ENCODE results near the gene SHISA2. TPM values are rescaled to one million over a fixed set of nuclear protein-coding genes. Genes with fewer than 3 reads are reported as not detected.

SHISA2 gene
- total and polyA plus RNA-seq, 2 of the 8 experiments (the other 6 are each of a cell fraction or from before 2014, with no cell fraction given) = 10.2 to 23.8 TPM

DNA sequence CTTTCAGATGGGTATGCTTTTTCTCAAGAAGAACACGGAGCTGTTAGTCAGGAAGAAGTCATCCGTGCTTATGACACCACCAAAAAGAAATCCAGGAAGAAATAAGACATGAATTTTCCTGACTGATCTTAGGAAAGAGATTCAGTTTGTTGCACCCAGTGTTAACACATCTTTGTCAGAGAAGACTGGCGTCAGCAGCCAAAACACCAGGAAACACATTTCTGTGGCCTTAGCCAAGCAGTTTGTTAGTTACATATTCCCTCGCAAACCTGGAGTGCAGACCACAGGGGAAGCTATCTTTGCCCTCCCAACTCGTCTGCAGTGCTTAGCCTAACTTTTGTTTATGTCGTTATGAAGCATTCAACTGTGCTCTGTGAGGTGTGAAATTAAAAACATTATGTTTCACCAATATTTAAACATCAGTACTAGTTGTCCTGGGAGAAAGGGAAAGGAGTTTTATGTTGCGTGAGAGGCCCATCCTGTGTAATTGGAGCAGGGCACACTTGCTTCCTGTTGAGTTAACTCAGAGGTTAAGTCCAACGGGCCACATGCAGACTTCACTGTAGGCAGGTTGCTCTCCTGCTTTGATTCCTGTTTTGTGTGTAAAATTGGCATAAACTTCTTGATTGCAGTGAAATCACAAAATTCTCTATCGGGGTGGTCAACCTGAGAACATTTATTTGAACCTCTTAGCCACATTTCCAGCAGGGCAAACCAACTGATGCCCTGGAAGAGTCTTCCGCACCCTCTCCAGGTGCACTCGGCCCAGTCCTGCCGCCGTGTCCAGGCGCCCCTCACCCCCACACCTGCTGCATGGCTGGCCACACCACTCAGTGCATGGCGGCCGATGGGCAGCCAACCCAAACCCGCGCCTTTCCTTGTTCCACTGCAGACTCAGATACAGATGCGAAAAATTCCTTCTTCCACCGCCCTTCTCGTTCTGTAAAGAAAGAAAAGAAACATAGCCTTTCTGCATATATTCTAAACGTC lies 31.6 kb downstream of the SHISA2 start:
- H3K4me3 ChIP-seq (ENCODE audit: extremely low read depth in 1 of 4, insufficient read depth in 2 of 4, low read depth in 3 of 4, low read length in 4 of 4) = no peak overlapping the region
- no peak overlapping the region for H3K18ac ChIP-seq (ENCODE audit: extremely low read depth, low read length)
- H2AK5ac ChIP-seq (ENCODE audit: low read depth, low read length) = no peak overlapping the region
- no peak overlapping the region for H4K8ac ChIP-seq (ENCODE audit: extremely low read depth, insufficient read depth, low read length)
- no peak overlapping the region for H3K56ac ChIP-seq (replicated peaks; ENCODE audit: insufficient read length, low read depth, low read length)
- H3K4me2 ChIP-seq (ENCODE audit: insufficient read depth in 1 of 2, low read depth in 2 of 2, low read length in 2 of 2) = no peak overlapping the region
- no peak overlapping the region for H3K27ac ChIP-seq (ENCODE audit: low read depth, low read length)
- H3K14ac ChIP-seq (ENCODE audit: insufficient read length) = no peak overlapping the region
- peaks cover 0 to 4% (median 2%) of the 10 kb centered on the region in 4 experiments; a peak in 4 of 7 replicates for H3K4me1 ChIP-seq (replicated peaks in 1 of 4; ENCODE audit: control insufficient read depth in 3 of 4, insufficient read depth in 4 of 4, low read length in 3 of 4)
- DNase-seq (ENCODE audit: low read depth in 1 of 2, low spot score in 2 of 2) (peak in 1 of 2 experiments; percentile 38), FAIRE-seq (peak; percentile 7)
- H2BK20ac ChIP-seq (ENCODE audit: low read length) = no peak overlapping the region
- no peak overlapping the region for H4K5ac ChIP-seq (ENCODE audit: insufficient read length, low read depth, low read length)
- ChIA-PET POLR2A (ENCODE audit: partially characterized antibody) (interaction anchor here (2.3 kb wide), 1 partner anchor 10 kb away, joined by 7 read pairs; no protein-coding TSS in a partner anchor), CTCF (ENCODE audit: partially characterized antibody) (interaction anchor here (0.6 to 2.2 kb wide), 6 partner anchors 10 to 344 kb away, joined by 3 to 8 read pairs (median 4); no protein-coding TSS in a partner anchor)
- H3K23ac ChIP-seq (ENCODE audit: insufficient read length) = no peak overlapping the region
- no peak overlapping the region for H2BK5ac ChIP-seq (ENCODE audit: low read depth, low read length)
- no peak for TF ChIP-seq TBP (IDR thresholded peaks at IDR 0.05; ENCODE audit: low read depth, low read length)
- no peak for TF ChIP-seq POU5F1 (IDR thresholded peaks at IDR 0.05; ENCODE audit: low read depth, low read length)
- TF ChIP-seq GABPA (IDR thresholded peaks at IDR 0.05; ENCODE audit: borderline replicate concordance, insufficient read depth, low read length) = no peak
- no peak for TF ChIP-seq HDAC6 (IDR thresholded peaks at IDR 0.05; ENCODE audit: low read depth, low read length)
- TF ChIP-seq, protein P1, sequence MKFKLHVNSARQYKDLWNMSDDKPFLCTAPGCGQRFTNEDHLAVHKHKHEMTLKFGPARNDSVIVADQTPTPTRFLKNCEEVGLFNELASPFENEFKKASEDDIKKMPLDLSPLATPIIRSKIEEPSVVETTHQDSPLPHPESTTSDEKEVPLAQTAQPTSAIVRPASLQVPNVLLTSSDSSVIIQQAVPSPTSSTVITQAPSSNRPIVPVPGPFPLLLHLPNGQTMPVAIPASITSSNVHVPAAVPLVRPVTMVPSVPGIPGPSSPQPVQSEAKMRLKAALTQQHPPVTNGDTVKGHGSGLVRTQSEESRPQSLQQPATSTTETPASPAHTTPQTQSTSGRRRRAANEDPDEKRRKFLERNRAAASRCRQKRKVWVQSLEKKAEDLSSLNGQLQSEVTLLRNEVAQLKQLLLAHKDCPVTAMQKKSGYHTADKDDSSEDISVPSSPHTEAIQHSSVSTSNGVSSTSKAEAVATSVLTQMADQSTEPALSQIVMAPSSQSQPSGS (IDR thresholded peaks at IDR 0.05; ENCODE audit: low read length) = no peak
- no peak overlapping the region for H2BK15ac ChIP-seq (ENCODE audit: low read length)
- H3K23me2 ChIP-seq (ENCODE audit: low read depth, low read length) = no peaks in the 10 kb centered on the region
- no peaks in the 10 kb centered on the region for H4K20me1 ChIP-seq (replicated peaks in 1 of 2; ENCODE audit: control insufficient read depth in 1 of 2, insufficient read depth in 2 of 2, low read length in 2 of 2)
- WGBS, 2 experiments (ENCODE audit: extremely low coverage in 1 of 2, insufficient coverage in 1 of 2, insufficient read length in 1 of 2, insufficient replicate concordance in 2 of 2, low coverage in 1 of 2, low lambda C conversion rate in 2 of 2, missing lambda C conversion rate in 1 of 2) = 87% methylated on average over 22 of the region's 22 CpGs; no CpG with 5 or more reads in 1 of the 2 experiments
- no peak overlapping the region for H2BK12ac ChIP-seq (ENCODE audit: low read depth, low read length)
- no peaks in the 10 kb centered on the region; a peak in 3 of 7 replicates for H3K27me3 ChIP-seq (replicated peaks in 1 of 4; ENCODE audit: control insufficient read depth in 3 of 4, extremely low read depth in 1 of 4, insufficient read depth in 3 of 4, low read length in 3 of 4)
- no peaks in the 10 kb centered on the region for H3K79me1 ChIP-seq (ENCODE audit: low read depth, low read length)
- no peak overlapping the region for H3K9ac ChIP-seq (replicated peaks in 1 of 4; ENCODE audit: extremely low read depth in 1 of 4, low read depth in 3 of 4, low read length in 3 of 4)
- no peak overlapping the region for H2BK120ac ChIP-seq (replicated peaks; ENCODE audit: low read depth, low read length)
- no peak overlapping the region for H2AFZ ChIP-seq (ENCODE audit: low read length)
- no peaks in the 10 kb centered on the region for H3K9me3 ChIP-seq (ENCODE audit: insufficient read depth in 2 of 2, low read depth in 1 of 2, low read length in 1 of 2)
- H3K79me2 ChIP-seq (ENCODE audit: control insufficient read depth in 1 of 2, insufficient read depth in 2 of 2, low read length in 2 of 2) = no peaks in the 10 kb centered on the region
- H3K4ac ChIP-seq (replicated peaks; ENCODE audit: insufficient read length, low read depth, low read length) = peak overlapping the region; percentile 15
- H3K36me3 ChIP-seq (ENCODE audit: control insufficient read depth in 2 of 4, insufficient read depth in 4 of 4, low read length in 3 of 4) = no peaks in the 10 kb centered on the region
- no peak overlapping the region for H4K91ac ChIP-seq (replicated peaks; ENCODE audit: insufficient read length, low read length)
